Kidney (tissue), 14 donors: ENCODE data around the gene SEC14L2. TPM values are rescaled to one million over a fixed set of nuclear protein-coding genes. Genes with fewer than 3 reads are reported as not detected.

ENCODE experiments used
- DNase-seq, 5 donors: peaks; one replicate each; pipeline ENCODE4 v3.0.0-alpha.2; 2013 to 2020
- FAIRE-seq: peaks from 2 replicates; lab custom pipeline; 2012; peaks lifted over from hg19 to GRCh38; lab: Jason Lieb, UNC
- H3K27ac ChIP-seq, 2 donors: one replicate each; pipeline ENCODE4 v1.7.0; 2013; ENCODE audit warnings: low read depth in 2 of 2, low read length in 2 of 2, inconsistent platforms in 1 of 2
- H3K27me3 ChIP-seq: one replicate; pipeline ENCODE4 v1.7.1; 2013; ENCODE audit warnings: low read length, inconsistent platforms; ENCODE audit not compliant: control insufficient read depth, insufficient read depth
- H3K36me3 ChIP-seq, 3 donors: one replicate each; pipeline versions ENCODE4 v1.7.0 to v1.7.1; 2013; ENCODE audit warnings: low read length in 3 of 3, control low read depth in 1 of 3, inconsistent platforms in 1 of 3; ENCODE audit not compliant: insufficient read depth in 3 of 3, control insufficient read depth in 2 of 3
- H3K4me1 ChIP-seq, 3 donors: one replicate each; pipeline versions ENCODE4 v1.7.0 to v1.7.1; 2013; ENCODE audit warnings: low read length in 3 of 3, inconsistent platforms in 1 of 3, low read depth in 1 of 3; ENCODE audit not compliant: control insufficient read depth in 2 of 3, insufficient read depth in 2 of 3
- H3K4me3 ChIP-seq, 3 donors: one replicate each; pipeline versions ENCODE4 v1.7.0 to v1.8.1; 2013; ENCODE audit warnings: low read length in 3 of 3, control low read depth in 1 of 3, inconsistent platforms in 1 of 3
- H3K9ac ChIP-seq, 3 donors: one replicate each; pipeline versions ENCODE4 v1.7.0 to v1.7.1; 2013; ENCODE audit warnings: low read length in 3 of 3, control low read depth in 1 of 3, inconsistent platforms in 1 of 3
- H3K9me3 ChIP-seq, 3 donors: one replicate each; pipeline versions ENCODE4 v1.7.0 to v1.7.1; 2013; ENCODE audit warnings: low read length in 3 of 3, control low read depth in 1 of 3, inconsistent platforms in 1 of 3; ENCODE audit not compliant: control insufficient read depth in 2 of 3, insufficient read depth in 1 of 3
- intact Hi-C: fragments of 100-400 bp; cut with DNase I; formaldehyde crosslinking; loops from one replicate; pipeline ENCODE4 v1.11.1; 2022
- polyA plus RNA-seq: library from polyadenylated mRNA; stranded (reverse); fragments of 350-450 nt; fragmentation: Illumina TruSeq; extraction: RNeasy Lipid Tissue Mini Kit (QIAGEN cat#74804); gene quantifications from one replicate; pipeline ENCODE4 v1.2.3, GENCODE V29; 2014; ENCODE audit warnings: low read depth, low replicate concordance; ENCODE audit not compliant: insufficient read depth
- total RNA-seq: library from RNA; stranded (reverse); fragmentation: NEBNext Ultra II Directional; extraction: Animal tissue kit (Norgen Biotek cat#: 25700); gene quantifications from one replicate; pipeline ENCODE4 v1.2.1, GENCODE V29; 2021
- TF ChIP-seq, protein P1 (sequence below): IDR thresholded peaks from 3 replicates; pipeline ENCODE4 v1.5.1; 2012; ENCODE audit warnings: mild to moderate bottlenecking, moderate library complexity, borderline replicate concordance; ENCODE audit not compliant: insufficient read depth; ENCODE audit errors: extremely low read depth
- donor health status: control.
- donor health status: control.
- donor health status: control.
- donor health status: control.
- donor health status: control.
- donor health status: DM: yes; HTN: yes; CAD: no.
- donor health status: Normal renal cell carcinoma (clear cell type).

The SEC14L2 gene
- total and polyA plus RNA-seq, 2 donors from 2014 or later: 13.5 to 17.3 TPM

DNA sequence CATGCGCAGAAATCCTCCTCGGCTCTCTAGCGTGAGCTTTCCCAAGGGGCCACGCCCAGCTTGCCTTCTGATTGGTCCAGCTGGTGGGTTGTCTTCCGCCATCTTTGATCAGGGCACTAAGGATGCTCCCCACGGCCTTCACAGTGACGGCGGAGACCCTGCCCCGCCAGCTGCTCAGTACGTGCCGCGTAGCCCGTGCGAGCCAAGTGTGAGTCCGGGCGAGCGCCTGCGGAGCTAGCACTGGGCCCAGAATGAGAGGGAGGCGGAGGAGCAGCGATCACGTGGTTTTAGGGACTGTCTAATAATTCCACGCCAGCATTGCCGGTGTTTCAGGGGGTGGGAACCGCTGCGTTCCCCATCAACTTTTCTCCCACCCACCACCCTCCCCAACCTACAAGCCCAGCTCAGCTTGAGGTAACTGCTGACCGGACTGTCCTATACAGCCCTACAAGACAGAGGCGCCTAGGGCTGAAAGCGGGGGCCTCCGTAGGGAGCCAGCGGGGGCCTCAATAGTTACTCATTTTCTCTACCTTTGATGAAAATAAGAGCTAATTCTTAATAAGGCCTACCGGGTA lies 27.2 kb downstream of the SEC14L2 start:
- Histone ChIP-seq H3K36me3 (no peaks in the 10 kb centered on the region), H3K9ac (peak overlapping the region in 2 of 3 donors; percentile 27 to 89), H3K4me1 (peaks cover 0 to 26% (median 11%) of the 10 kb centered on the region in 3 donors), H3K27ac (peak overlapping the region; percentile 93 to 98), H3K27me3 (no peaks in the 10 kb centered on the region), H3K9me3 (no peaks in the 10 kb centered on the region), H3K4me3 (peak overlapping the region; percentile 56 to 92 (median 68))
- intact Hi-C loops: no loop called here
- TF ChIP-seq, protein P1, sequence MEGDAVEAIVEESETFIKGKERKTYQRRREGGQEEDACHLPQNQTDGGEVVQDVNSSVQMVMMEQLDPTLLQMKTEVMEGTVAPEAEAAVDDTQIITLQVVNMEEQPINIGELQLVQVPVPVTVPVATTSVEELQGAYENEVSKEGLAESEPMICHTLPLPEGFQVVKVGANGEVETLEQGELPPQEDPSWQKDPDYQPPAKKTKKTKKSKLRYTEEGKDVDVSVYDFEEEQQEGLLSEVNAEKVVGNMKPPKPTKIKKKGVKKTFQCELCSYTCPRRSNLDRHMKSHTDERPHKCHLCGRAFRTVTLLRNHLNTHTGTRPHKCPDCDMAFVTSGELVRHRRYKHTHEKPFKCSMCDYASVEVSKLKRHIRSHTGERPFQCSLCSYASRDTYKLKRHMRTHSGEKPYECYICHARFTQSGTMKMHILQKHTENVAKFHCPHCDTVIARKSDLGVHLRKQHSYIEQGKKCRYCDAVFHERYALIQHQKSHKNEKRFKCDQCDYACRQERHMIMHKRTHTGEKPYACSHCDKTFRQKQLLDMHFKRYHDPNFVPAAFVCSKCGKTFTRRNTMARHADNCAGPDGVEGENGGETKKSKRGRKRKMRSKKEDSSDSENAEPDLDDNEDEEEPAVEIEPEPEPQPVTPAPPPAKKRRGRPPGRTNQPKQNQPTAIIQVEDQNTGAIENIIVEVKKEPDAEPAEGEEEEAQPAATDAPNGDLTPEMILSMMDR: peak; percentile 6
- FAIRE-seq (peak; percentile 91), DNase-seq (peak; percentile 99 to 100 (median 100))

DNA sequence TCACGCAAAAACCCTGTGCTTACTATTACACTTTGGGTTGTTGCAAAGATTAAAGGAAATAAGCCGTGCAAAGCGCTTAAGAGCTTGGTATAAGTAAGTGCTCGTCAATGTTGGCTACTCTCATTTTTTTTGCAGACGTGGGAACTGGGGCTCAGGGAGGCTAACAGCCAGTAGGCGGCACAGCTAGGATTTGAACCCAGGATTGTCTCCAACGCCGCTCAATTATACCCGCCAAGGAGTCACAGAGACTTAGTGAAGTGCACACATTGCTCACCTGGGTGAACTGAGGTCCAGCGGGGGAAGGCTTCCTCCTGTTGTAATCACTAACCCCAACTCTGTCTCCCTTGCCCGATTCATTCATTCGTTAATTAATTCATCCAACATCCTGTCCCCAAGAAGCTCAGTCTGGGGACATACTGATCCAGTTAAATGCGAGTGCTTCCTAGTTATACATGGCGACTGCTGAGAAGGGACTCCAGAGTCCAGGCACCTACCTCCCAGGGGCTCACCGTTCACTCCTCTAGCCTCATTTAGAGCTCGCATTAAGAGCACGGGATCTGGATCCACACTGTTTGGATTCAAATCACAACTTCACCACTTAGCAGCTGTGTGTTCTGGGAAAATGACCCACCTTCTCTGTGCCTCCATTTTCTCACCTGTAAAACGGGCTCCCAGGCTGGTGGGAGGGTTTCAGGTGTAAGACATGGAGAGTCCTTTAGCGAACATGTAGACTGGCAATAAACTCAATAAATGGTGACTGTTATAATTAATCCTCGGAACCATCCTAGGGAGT lies 27.9 kb downstream of the SEC14L2 start:
- DNase-seq (peak in 3 of 5 donors; percentile 40 to 62 (median 60)), FAIRE-seq (no peak)
- peak overlapping the region in 2 of 3 donors; percentile 68 to 92 for H3K4me3 ChIP-seq
- H3K9ac ChIP-seq: peak overlapping the region in 2 of 3 donors; percentile 0 to 89
- H3K4me1 ChIP-seq: peaks cover 0 to 26% (median 11%) of the 10 kb centered on the region in 3 donors
- H3K36me3 ChIP-seq: no peaks in the 10 kb centered on the region
- peak overlapping the region; percentile 93 to 98 for H3K27ac ChIP-seq
- intact Hi-C loops: no loop called here
- no peaks in the 10 kb centered on the region for H3K27me3 ChIP-seq
- H3K9me3 ChIP-seq: no peaks in the 10 kb centered on the region
- TF ChIP-seq, protein P1: no peak

DNA sequence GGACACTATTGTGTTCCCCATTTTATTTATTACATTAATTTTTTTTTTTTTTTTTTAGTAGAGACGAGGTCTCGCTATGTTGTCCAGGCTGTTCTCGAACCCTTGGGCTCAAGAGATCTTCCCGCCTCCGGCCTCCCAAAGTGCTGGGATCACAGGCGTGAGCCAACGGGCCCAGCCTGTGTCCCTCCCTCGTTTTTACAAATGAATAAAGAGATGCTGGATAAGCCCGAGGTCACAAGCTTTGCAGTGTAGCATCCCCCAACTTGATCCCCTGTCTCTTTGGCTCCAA lies 28.5 kb downstream of the SEC14L2 start:
- Histone ChIP-seq H3K9ac (peak overlapping the region in 2 of 3 donors; percentile 28 to 62), H3K27me3 (no peaks in the 10 kb centered on the region), H3K9me3 (no peaks in the 10 kb centered on the region), H3K4me3 (peak overlapping the region; percentile 52 to 73 (median 70)), H3K27ac (peak overlapping the region in 1 of 2 donors; percentile 66), H3K4me1 (peaks cover 0 to 26% (median 11%) of the 10 kb centered on the region in 3 donors), H3K36me3 (no peaks in the 10 kb centered on the region)
- TF ChIP-seq, protein P1: no peak
- intact Hi-C loops: no loop called here
- peak in 1 of 5 donors; percentile 61 for DNase-seq
- no peak for FAIRE-seq
